EL (cell line): ENCODE results near the gene CXXC1.

Source experiments
- DNase-seq: peaks from one replicate; pipeline ENCODE4 v3.0.0-alpha.2; 2016

The CXXC1 gene

GRCh38 chr18:50287441-50288347, at the start of gene CXXC1:
CXXC1 (minus strand) TSS chr18:50287692; CDS start chr18:50287589, 103 bp downstream.
- DNase-seq = peak; percentile 99

GRCh38 chr18:50334546-50335152, 47.2 kb upstream of the CXXC1 start:
- DNase-seq = no peak

DNA sequence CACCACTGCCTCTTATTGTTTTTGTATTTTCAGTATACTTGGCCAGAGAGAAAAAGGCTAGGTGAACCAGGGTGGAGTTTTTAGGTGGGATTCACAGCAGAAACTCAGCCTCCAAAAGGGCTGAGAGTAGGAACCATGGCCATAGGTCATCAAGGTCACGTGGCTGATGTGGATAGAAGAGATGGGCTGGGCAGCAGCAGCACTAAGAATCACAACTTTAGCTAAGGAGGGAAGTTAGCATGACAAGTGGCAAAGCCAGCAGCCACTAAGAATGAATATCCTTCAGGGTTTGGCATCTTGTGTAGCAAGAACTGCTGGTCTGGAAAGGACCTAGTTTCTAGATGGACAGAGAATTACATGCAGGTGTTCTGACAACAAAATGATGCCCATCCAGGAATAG, 44.2 kb upstream of the CXXC1 start:
- DNase-seq = no peak

DNA sequence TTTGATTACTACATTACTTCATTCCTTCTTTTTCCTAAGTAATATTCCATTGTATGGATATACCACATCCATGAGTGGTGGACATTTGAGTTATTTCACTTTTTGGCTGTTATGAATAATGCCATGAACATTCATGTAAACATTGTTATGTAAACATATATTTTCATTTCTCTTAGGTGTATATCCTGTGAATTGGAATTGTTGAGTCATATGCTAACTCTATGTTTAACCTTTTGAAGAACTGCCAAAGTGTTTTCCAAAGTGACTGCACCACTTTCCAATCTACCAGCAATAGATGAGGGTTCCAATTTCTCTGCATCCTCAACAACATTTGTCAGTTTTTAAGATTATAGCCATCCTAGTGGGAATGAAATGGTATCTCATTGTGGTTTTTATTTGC, 42.7 kb upstream of the CXXC1 start:
- no peak for DNase-seq

DNA sequence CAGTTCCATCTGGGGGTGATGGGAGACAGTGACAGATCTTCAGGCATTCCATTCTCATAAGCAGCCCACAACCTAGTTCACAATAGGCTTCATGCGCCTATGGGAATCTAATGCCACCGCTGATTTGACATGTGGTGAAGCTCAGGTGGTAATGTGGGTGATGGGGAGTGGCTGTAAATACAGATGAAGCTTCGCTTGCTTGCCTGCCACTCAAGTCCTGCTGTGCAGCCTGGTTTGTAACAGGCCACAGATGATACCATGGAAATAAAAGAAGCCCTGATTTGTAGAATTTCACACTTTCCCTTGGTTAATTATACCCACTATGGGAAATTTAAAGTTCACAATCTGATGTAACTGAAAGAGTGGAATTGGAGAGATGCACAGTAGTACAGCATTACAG, 40.5 kb upstream of the CXXC1 start:
- no peak for DNase-seq

- DNase-seq = no peak
Measured at GRCh38 chr18:50320719-50321118, 33.2 kb upstream of the CXXC1 start.

DNA sequence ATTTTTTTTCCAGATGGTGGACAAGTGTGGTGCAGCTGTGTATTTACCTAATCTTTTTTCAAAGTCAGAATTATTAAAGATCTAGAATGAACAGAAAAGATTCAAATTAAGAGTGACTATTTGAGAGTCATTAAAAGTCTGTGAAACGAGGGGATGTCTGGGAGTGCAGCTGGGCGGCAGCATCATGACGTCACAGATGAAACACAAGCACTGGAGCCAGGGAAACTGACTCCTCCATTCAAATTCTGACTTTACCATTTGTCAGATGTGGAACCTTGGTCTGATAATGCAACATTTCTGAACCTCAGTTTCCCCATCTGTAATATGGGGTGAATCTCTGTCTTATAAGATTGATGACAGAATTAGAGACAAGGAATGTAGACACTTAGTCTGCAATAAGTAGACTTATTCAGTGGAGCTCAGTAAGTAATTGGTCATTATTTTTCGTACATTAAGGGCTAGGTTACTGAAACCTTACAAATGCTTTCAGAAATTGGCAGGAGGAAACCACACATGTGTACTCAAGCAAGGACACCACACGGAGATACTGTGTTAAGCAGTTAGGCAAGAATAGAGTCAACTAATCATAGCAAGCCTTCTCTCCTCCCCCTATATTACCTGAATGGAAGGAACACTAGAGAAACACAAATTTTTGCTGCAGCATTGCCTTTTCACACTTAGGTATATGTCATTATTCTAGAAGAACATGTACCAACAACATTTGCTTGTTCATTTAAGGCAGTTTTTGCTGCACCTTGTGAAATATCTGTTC, 27.8 kb upstream of the CXXC1 start:
- DNase-seq = no peak

DNA sequence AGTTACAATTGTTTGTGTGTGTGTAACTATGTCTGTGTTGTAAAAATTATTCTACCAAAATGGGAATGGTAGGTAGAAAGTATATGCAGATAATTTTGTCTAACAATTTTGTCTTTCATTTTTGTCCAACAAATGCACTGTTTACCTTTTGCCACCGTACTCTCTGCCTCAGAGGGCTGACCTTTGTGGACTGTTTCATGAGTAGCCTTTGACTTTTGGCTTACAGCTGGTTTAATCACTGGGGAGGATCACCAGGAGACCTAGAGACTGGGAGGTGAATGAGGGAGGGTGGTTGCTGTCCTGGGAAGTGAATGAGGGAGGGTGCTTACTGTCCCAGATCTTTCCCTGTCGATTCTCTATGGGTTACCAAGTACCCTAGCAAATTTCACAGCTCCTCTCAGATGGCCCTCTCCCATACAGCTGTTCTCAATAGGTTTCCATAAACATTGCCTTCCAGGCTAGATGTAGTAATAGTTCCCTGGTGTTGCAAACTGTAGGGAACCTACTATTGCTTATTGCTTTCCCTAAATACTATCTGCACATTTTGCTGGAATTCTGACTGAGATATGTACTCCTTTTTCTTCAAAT, 26.5 kb upstream of the CXXC1 start:
- no peak for DNase-seq

DNA sequence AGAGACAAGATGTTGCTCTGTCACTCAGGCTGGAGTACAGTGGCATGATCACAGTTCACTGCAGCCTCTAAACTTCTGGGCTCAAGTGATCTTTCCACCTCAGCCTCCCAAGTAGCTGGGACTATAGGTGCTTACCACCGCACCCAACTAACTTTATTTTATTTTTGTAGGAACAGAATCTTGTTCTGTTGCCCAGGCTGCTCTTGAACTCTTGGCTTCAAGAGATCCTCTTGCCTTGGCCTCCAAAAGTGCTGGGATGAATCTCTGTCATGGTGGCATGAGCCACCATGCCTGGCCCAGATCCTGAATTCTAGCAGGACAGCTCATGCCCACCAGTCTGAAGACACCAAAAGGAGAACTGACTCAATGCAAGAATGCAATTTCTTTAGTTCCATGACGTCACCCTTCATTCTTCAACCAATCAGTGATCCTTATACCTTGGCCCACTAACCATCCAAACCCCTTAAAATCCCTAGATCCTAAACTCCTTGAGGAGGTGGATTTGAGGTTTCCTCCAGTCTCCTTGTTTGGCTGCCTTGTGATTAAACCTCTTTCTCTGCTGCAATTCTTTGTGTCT, 25.6 kb upstream of the CXXC1 start:
- DNase-seq = no peak

DNA sequence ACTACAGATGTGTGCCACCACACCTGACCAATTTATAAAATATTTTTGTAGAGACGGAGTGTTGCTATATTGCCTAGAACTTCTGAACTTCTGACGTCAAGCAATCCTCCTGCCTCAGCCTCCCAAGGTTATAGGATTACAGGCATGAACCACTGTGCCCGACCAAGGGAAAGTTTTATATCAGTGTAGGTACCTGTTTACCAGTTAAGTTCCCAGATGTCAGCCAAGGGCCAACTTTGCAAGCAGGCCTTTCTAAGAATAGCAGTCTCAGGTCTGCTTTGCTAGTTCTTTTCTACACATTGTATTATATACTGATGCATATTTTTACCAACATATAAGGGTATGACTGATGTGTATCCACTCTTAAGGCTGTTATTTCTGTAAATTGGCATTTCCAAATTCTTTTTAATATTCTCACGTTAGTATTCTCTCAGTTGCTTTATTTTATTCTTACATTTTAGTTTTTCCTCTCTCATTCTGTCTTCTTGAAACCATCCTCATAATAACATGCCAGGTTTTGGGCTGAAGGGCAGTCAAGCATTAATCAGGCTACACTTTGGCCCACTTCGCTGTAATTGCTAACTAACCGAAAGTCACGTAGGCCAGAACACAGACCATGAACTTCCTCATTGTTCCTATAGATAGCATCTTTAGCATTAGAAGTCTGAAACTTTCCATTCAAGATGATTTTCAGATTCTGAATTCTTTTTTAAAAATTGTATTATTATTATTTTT, 25.0 kb upstream of the CXXC1 start:
- no peak for DNase-seq

DNA sequence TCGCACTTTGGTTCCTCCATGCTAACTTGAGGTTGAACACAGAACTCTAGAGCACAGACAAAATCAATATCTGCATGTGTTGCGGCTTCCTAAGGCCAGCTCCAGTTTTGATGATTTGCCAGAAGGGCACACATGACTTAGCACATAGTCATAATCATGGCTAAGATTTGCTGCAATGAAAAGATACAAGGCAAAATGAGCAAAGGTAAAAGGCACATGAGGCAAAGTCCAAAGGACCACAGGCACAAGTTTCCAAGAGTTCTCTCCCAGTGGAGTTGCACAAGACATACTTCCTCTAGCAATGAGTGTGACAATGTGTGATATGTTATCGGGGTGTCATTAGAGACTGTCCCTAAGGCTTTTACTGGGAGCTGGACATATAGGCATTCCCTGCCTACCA, 24.2 kb upstream of the CXXC1 start:
- DNase-seq = no peak

DNA sequence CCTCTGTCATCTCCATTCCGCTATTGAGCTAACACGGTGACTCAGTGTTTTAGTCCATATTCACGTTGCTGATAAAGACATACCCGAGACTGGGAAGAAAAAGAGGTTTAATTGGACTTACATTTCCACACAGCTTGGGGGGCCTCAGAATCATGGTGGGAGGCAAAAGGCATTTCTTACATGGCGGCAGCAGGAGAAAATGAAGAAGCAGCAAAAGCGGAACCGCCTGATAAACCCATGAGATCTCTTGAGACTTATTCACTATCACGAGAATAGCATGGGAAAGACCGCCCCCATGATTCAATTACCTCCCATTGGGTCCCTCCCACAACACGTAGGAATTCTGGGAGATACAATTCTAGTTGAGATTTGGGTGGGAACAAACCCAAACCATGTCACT, 22.6 kb upstream of the CXXC1 start:
- no peak for DNase-seq

DNA sequence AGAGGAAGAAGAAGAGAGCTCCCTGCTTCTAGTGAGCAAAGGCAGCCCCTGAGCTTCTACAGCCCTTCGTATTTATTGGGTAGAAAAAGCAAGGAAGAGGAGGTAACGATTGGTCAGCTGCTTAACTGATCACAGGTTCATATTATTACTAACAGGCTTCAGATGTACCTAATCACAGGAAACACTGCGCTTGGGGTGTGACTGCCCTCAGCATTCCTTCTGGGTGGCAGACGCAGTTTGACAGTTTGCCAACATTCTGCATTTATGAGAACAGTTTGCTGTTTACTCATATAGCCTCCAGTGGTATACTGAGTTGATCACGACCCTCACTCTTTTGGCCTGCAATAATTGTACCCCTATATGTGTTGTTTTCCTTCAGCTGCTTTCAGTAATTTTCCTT, 21.4 kb upstream of the CXXC1 start:
- peak; percentile 9 for DNase-seq

- DNase-seq = peak; percentile 90
Measured at GRCh38 chr18:50307738-50308470, 20.4 kb upstream of the CXXC1 start.

DNA sequence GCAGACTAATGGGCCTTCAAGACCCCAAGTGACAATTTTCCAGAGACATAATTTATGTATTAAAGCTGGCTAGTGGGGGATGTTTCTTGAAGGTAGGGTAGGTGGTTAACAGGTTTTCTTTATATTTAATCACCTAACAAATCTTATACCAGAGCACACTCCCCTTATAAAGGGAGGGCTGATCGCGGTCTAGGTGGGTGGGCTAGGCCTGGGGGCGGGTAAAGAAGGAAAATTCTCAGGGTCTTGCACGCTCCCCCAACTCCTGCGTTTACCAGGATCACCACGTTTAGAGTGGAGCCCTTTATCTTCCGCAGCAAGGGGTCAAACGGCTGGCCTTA, 19.9 kb upstream of the CXXC1 start:
- DNase-seq = no peak

DNA sequence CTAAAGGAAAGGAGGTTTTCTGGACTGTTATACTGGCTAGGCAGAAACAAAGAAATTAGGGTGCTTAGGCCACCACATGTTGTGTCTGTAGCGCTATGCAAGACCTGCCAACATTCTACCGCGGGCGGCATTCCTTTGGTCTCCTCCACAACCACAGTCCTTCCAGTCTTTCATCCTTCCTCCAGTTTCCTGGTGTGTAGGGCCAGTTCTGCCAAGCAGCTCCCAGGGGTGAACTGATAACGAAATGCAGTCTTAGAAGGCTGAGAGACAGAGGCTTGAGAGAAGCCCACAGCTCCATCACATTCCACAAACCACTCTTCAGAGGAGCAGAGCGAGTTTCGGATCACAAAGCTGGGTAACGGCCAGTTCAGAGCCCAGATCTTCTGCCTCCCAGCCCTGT, 19.5 kb upstream of the CXXC1 start:
- peak; percentile 24 for DNase-seq

- no peak for DNase-seq
Measured at GRCh38 chr18:50301074-50301473, 13.6 kb upstream of the CXXC1 start.

DNA sequence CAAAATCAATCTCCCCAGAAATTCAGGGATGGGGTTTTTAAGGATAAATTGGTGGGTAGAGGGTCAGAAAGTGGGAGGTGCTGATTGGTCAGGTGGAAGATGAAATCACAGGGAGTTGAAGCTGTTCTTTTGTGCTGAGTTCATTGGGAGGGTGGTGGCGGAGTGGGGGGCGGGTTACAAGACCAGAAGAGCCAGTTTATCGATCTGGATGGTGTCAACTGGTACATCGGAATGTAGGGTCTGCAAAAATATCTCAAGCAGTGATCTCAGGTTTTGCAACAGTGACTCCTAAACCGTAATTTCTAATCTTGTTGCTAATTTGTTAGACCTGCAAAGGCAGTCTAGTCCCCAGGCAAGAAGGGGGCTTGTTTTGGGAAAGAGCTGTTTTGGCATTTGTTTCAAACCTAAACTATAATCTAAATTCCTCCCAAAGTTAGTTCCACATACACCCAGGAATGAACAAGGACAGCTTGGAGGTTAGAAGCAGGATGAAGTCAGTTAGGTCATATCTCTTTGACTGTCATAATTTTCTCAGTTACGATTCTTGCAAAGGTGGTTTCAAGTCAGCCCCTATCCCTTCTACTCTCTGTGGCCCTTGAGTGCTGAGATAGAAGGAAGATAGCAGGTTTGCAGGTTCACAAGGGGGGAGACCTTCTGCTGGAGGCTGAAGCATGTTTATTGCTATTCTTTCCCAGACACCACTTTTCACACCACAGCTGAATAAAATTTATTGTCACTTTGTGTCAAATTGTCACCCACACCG, 12.3 kb upstream of the CXXC1 start:
- no peak for DNase-seq

DNA sequence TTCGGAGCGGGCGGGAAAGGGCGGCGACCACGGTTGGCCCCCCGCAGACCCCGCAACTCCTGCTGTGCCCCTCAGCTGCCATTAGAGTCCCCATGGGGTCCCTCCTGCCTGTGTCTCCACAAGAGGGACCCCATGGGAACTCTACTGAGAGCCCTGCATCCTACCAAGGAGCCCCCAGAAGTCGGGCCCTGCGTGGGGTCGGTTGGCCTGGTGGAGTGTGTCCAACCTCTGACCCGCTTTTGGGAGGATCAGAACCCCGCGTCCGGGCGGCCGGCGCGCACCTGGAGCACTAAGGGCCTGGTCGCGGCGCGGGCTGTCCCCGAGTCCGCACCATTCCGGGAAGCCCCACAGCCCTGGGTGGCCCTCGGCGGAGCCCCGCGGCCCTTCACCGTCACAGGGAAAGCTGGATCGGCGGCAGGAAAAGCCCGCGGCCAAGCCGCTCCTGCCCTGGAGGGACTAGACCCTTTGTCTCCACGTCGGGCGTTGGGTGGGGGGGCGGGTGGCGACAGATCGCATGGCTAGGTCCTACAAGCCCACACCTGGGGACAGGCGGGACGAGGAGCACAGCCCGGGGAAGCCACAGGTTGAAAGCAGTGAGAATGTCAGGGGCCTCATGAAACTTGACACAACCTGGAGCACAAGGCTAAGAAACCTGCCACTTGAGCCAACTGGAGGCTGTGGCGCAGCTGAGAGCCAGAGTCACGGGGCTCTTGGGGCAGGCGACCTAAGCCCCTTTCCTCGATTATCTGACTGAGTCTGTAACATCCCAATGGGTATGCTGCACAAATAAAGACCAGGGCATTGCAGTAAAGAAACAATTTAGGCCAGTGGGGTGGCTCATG, 11.2 kb upstream of the CXXC1 start:
- DNase-seq = no peak
